NCI-H2196 treated with DMSO at 0.1 percent for 48 hours (cell line): Measurements from ENCODE around the gene PCYT1A.

Experiments used
- DNase-seq: peaks from one replicate; lab custom pipeline; 2025; ENCODE audit not compliant: unreplicated experiment; lab: John Stamatoyannopoulos, UW

Gene PCYT1A

DNA sequence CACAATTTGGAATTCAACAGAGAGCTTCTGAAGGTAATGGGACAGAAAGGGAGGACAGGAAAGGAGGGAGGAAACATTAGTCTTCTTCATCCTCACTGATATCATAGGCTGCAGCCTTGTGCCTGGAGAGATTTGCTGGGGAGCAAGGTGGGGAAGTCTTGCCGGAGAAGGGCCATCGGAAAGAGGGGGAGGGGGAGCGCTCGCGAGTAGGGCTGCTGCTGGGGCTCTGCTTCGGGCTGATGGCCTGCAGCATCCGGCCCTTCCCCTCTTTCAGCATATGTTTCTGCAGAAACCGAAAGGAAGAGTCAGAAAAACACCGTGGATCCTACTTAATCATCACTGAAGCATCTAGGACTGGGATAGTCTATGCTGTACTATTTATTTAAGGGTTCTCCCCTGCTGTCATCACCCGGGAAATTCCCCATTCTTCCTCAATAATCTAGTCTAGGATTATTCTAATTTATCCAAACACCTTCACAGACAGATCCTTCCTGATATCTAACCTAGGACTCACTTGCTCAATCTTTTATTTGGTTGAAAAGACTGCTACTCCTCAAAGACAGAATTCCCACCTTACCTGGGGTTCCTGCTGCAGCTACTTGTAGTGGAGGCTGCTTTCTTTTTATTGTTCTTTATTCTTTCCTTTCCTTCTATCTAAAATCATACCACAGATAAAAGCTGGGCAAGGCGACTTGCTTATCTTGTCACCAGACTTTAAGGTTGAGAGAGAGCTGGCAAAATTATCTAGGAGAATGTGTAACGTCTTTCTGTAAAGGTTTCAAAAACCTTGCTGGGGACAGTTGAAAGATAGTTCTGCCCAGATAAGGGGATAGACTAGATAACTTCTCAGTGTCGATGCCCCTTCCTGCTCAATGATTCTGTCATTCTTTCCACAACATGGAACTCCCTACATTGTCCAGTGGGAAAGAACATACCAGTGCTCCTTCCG is 48.6 kb downstream of the PCYT1A start:
- DNase-seq: no peak

DNA sequence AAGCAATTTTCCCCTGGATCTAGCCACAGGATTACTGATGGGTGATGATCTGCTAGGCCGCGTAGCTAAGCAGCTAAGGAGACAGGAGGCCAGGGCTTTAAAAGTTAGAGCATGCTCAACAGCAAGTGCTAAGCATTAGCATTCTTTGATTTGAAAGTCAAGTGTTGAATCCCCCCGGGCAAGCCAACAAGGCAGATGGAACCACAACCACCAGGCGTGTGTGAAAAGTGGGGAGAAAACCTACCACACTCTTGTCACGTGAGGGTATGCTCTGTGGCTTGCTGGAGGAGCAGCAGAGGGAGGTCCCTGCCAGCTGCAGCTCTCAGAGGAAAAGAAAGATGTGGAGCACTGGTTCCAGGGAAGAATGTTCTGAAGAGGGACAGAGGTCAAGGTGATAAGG is 50.3 kb downstream of the PCYT1A start:
- no peak for DNase-seq

DNA sequence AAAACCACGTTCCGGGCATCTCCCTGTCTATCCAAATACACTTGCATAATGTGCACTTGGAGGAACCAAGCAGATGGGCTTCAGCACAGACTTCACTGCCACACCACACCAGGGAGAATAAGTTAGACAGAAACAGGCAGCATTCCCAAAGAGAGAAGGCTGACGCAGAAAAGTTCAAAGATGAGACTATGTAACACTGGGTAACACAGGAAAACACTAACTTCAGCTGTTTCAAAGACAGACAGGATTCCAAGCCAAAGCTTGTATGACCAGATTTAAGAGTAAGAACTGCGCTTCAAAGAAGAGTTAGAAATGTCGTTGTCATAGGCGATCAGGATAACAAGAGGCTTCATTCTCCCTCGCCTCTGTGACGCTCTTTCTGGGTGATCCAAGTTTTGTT is 51.3 kb downstream of the PCYT1A start:
- DNase-seq: no peak

DNA sequence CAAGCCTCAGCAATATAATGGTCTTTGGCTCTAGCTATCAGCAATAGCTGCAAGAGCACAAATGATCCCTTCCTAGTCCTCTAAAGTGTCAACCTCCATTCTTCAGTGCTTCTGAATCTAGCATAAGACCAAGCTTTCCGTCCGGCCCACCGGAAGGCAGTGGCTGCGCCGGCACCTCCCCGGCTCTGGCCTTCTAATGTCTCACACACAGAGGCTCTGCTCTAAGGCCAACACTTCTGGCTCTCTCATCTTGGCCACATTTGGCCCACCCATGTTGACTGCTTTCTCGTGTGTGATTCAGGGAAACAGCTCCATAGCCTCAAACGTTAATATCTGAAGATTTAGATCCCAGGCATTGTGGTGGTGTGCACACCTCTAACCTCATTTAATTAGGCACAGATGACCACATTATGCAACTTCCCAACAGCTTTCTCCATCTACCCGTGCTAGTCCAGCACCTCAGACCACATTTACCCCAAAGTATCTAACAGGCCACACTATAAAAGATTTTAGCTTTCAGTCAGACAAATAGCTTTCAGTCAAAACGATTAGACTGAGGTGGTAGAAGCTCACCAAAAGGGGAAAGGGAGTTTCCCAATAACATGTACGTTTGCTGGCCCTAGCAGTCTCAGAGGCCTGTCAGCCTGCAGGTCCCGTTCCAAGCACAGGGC is 51.9 kb downstream of the PCYT1A start:
- DNase-seq: no peak

DNA sequence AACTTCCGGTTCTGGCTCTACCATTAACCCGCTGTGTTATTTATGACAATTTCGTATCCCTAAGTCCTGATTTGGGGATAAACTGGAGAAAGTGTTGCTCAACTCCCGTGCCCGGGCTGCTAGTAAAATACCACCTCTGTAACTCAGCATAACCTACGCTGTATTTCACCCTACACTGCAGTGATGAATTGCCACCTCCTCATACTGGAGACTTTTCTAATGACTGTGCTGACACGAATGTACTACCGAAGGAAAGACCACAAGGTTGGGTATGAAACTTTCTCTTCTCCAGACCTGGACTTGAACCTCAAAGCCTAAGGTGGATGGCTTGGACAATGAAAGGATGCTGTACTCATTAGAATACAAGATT is 54.7 kb downstream of the PCYT1A start:
- no peak for DNase-seq

DNA sequence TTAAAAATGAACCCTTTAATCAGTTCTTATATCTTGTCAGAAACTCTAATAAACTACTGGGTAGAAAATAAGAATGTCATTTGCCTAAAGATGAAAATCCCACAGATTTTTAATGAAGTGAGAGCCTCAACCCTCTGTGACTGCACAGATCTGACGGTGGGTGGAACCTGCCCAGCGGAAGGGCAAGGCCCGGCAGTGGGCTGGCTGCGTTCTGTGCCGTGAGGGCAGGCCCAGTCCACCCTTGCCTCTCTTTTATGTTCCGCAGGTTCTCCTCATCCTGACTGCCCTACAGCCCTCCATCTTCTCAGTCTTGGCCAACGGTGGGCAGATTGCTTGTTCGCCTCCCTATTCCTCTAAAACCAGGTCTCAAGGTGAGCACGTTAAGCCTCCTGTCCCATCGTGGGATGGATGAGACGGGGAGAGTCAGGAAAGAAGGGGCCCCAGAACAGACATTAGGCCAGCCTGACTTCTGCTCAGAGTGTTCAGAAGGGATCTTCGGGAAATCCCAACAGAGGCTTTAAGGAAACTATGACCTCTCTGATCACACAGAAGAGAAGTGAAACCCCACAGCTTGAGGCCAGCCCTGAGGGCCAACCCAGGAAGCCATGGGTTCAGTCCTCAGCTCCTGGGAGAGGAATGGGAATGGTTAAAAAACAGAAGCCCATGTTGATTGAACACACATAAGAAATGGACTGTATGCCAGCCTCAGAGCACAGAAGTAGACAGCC is 55.2 kb downstream of the PCYT1A start:
- DNase-seq: no peak

DNA sequence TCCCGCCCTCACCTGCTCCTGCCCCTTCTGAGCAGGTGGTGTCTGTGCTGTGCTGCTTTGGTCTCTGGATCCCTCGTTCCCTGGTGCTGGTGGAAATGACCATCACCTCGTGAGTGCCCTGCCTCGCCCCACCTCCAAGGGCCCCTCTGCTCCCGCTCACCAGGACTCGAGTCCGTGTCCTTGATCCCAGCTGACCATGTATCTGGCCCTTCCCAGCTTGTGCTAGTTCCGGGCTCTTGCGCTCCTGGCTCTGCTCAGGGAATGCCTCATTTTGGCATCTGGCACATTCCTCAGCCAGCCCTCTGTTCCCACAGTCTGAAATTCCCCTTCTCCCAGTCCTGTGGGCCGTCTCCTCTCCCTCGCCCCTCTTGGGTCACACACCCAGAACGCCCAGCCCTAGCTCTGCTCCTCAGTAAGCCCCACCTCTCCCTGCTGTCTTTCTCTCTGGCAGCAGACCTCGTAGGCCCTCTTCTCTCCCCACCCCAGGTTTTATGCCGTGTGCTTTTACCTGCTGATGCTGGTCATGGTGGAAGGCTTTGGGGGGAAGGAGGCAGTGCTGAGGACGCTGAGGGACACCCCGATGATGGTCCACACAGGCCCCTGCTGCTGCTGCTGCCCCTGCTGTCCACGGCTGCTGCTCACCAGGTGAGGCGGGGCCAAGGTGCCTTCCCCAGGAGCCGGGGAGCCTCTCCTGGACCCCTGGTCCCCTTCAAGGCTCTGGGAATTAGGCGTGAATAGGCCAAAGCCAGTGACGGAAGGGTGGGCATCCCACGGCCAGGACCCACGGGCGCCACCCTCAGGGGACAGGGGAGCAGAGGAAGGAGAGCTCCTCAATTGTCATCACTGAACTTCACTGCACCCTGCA is 59.7 kb downstream of the PCYT1A start:
- DNase-seq: no peak

DNA sequence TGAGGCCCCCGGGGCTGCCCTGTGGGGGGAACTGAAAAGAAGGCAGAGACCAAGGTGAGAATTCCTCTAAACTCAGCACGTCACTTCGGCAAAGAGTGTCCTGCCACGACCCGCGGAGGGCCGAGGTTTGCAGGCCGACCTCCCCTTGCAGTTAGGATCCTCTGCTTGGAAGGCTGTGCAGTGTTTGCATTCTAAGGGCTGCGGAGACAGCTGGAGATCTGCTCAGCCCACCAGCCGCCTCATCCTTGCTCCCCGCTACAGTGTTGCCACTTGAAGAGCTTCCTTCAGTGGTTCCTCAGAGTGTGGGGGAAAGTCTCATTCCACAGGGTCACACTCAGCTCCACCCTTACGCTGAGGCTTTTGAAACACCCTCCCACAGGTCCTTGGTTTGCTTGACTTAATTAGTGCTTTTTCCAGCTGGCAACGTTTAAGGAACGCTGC is 60.4 kb downstream of the PCYT1A start:
- no peak for DNase-seq

DNA sequence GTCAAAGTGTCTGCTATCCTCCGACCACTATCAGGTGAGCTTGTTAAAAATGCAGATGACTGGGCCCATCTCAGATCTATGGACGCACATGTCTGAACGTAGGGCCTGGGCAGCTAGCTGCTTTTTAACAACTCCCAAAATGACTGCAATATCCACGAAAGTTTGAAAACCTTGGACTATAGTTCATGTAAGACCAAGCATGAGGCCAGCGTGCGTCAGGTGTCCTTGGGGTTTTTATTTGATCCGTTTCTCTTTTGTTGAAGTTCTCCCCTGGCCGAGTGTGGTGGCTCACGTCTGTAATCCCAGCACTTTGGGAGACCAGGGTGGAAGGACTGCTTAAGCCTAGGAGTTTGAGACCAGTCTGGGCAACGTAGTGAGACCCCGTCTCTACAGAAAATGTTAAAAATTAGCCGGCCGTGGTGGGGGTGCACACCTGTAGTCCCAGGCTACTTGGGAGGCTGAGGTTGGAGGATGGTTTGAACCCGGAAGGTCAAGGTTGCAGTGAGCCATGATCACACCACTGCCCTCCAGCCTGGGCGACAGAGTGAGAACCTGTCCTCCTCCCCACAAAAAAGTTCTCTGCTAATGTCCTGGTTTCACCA is 61.7 kb downstream of the PCYT1A start:
- no peak for DNase-seq

DNA sequence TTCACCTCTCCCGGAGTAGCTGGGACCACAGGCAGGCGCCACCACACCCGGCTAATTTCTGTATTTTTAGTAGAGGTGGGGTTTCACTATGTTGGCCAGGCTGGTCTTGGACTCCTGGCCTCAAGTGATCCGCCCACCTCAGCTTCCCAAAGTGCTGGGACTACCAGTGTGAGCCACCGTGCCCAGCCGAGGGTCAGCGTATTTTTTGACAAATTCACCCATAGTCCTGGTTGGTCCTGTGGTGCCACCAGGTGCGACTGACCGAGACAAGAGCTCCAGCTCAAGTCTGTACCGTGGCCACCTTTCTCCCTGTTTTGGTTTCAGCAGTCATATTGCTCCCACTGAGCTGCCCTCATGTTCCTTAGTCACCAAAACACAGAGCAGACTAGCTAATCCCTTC is 62.4 kb downstream of the PCYT1A start:
- no peak for DNase-seq

DNA sequence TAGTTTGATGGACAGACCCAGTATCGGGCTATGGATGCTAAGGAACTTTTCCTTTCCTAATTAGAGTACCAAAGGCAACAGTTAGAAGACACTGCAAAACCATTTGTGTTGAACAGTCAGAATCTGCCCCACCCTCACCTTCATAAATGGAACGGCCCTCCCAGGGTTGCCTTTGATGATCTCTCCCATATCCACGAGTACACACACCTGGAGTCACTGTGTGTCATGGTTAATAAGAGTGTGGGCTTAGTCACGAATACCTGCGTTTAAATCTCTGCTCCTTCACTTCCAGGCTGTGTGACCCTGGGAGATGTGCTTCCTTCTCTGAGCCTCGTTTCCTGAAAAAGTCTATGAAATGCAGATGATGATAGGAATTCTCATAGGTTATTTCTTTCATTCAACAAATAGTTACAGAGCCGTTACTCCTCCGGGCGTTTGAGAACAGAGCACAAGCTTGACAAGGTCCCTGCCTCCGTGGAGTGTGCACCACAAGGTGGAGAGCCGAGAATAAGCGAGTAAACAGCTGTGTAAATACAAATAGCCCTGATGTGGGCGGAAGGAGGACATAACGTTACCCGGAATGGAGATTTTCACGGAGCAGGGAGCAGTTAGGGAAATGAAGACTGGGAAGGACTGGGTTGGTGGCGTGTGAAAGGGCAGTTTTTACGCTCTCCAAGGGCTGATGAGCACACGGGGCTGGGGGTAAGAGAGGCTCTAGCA is 64.5 kb downstream of the PCYT1A start:
- no peak for DNase-seq

DNA sequence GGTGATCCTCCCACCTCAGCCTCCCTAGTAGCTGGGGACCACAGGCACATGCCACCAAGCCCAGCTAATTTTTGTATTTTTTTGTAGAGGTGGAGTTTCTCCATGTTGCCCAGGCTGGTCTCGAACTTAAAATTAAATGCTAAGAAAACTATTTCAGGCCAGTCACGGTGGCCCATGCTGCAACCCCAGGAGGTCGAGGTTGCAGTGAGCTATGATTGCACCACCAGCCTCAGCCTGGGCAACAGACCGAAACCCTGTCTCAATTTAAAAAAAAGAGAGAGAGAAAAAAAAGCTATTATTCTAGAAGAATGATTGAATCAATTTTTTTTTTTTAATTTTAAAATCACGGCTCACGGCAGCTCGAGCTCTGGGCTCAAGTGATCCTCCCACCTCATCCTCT is 66.5 kb downstream of the PCYT1A start:
- DNase-seq: no peak

DNA sequence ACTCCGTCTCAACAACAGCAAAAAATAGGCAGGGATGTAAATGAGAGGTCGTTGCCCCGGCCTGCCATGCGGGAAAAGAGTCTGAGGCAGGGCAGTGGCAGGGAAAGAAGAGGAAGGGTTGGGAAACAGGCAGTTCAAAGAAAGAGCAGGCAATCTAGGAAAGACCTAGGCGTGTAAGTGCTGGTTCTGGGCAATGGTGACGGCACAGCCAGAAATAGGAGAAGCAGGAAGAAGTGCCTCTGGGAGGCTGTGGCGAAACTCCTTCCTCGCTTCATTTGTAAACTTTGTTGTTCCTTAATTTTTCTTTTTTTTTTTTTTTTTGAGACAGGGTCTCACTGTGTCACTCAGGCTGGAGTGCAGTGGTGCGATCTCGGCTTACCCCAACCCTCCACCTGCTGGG is 66.9 kb downstream of the PCYT1A start:
- no peak for DNase-seq

DNA sequence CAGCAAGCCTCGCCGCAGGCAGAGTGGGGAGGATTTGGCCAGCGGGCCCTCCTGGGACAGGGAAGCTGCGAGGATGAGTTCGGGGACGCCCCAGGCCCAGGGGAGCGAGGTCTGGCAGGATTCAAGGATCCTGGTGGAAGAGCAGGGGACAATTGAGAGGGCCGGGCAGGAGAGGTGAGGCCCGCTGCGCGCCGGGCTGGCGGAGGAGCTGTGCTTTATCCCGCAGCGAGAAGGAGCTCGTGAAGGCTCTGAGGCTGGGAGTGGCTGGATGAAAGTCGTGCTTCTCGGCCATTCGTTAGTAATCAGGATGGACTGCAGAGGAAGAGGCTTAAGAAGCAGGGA is 67.6 kb downstream of the PCYT1A start:
- no peak for DNase-seq

DNA sequence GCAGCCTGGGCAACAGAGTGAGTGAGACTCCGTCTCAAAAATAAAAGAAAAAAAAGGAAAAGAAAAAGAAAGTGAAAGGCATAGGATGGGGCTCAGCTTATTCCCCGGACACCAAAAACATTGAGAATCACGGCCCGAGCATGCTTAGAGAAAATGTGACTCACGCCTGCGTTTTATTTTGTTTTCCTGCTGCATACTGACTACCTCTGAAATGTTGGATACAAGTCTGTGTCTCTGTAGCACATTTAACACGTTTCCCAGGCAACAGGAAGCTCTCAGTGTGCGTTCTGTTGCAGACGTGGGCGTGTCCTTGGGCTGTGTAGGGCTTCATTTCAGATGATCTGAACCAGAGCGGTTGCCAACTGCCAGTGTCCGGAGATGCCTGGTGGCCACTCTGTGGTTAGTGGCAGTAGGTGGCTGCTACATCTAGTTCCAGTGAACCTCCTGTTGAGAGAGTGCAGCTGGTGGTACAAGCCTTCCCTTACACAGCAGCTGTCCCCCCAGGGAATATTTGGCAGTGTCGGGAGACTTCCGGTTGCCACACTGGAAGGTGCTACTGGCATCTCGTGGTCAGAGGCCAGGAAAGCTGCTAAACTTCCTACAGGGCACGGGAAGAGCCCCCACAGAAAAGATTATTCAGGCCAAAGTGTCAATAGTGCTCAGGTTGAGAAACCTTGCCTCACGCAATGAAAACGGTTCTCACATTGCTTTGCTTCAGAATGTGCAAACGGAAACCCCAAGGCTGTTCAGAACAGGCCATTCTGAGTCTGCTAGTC is 68.1 kb downstream of the PCYT1A start:
- peak; percentile 93 for DNase-seq

DNA sequence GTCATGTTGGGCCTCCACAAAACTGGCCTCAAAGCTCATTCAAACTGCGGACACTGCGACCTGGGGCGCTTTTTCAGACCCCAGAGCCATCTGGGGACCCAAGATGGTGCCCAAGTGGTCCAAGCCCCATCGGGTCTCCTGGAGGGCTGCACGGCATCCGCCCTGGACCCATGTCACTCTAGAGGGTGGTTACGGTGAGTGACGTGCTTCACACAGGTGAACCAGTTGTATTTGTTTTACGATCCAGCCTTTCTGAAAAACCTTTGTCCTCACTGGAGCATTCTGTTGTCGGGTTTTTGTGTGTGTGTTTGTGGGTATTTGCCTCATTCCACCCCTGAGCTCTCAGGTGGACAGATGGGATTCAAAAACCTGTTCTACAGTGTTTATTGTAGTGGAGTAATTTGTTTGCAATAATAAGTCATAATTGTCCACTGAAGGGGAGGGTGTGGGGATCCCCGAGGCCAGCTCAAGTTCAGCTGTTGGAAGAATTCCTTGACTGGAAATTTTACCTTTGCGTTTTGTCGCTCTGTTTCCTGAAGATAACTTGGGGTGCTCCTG is 69.3 kb downstream of the PCYT1A start:
- no peak for DNase-seq

DNA sequence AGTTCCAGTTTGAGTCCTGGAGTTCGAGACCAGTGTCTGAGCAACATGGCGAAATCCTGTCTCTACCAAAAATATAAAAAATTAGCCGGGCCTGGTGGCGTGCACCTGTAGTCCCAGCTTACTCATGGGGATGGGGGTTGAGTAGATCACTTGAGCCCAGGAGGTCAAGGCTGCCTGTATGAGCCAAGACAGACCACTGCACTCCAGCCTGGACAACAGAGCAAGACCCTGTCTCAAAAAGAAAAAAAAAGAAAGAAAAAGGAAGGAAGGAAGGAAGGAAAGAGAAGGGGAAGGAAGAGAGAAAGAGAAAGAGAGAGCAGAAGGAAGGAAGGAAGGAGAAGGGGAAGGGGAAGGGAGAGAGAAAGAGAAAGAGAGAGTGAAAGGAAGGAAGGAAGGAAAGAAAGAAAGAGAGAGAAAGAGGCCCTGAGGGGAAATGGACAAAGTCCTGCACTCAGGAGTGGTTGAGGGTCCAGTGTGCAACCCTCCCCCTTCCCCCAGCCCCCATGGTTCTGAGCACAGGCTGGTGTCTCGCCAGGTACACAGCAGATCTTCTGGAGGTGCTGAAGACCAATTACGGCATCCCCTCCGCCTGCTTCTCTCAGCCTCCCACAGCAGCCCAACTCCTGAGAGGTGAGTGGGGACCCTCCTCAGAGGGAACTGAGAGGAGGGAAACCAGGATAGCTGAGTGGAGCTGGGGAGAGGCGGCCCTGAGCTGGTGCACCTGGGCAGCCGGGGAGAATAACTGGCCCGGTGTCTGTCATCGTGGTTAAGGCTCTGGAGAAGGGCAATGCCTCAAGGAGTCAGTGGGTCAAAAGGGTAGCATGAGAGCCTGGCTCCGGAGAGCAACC is 70.0 kb downstream of the PCYT1A start:
- no peak for DNase-seq

DNA sequence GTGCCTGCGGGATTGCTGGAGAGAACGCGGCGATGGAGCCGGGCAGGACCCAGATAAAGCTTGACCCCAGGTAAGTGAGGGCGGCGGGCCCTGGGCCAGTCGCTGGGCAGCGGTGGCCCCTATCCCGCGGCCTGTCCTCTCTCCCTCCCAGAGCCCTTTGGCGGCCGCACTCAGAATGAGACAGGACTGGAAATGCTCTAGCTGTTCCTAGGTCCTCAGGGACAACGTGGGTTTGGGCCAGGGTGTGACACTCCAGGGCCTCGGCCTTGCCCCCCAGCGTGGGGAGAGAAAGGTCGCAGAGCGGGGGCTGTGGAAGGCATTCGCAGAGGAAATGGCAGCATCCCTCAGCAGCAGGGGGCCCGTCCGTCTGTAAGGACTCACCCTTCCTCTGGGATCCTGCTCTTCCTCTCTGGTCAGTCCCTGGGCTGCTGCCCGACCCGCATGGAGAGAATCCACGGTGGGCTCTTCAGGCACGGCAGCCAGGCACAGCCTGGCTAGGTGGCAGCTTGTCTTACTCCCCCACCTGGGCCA is 70.8 kb downstream of the PCYT1A start:
- DNase-seq: no peak
